HepG2 (cell line): ENCODE measurements around the gene CPS1. TPM values are rescaled to one million over a fixed set of nuclear protein-coding genes. Genes with fewer than 3 reads are reported as not detected.

Experiments used
- ARNT ChIP-seq: fragments of 450-650 bp; IDR thresholded peaks from 2 replicates; pipeline ENCODE4 v1.6.1; 2017
- BCL6 ChIP-seq: IDR thresholded peaks from 2 replicates; pipeline ENCODE4 v1.6.1; 2016; ENCODE audit warnings: missing genetic modification reagents, missing compliant biosample characterization
- CHD2 ChIP-seq: IDR thresholded peaks from 2 replicates; pipeline ENCODE4 v1.6.1; 2011; ENCODE audit warnings: low read depth, low read length, improper control_type of control experiment
- GATAD1 ChIP-seq: IDR thresholded peaks from 2 replicates; pipeline ENCODE4 v1.6.1; 2016; ENCODE audit warnings: missing genetic modification reagents, missing compliant biosample characterization
- GMEB2 ChIP-seq: IDR thresholded peaks from 2 replicates; pipeline ENCODE4 v1.6.1; 2016; ENCODE audit warnings: missing biosample characterization, missing genetic modification reagents, low read depth
- HOXD1 ChIP-seq: sonication (generic); formaldehyde crosslinking; IDR thresholded peaks from 2 replicates; pipeline ENCODE4 v1.5.0; 2020; ENCODE audit warnings: missing genetic modification reagents
- IRF2 ChIP-seq: IDR thresholded peaks from 2 replicates; pipeline ENCODE4 v1.6.1; 2018; ENCODE audit warnings: missing genetic modification reagents, missing compliant biosample characterization
- KMT2A ChIP-seq: sonication (generic); formaldehyde crosslinking; IDR thresholded peaks from 2 replicates; pipeline ENCODE4 v1.4.0; 2020; ENCODE audit warnings: missing genetic modification reagents
- NCOA2 ChIP-seq: sonication (generic); formaldehyde crosslinking; IDR thresholded peaks from 2 replicates; pipeline ENCODE4 v1.8.0; 2022; ENCODE audit warnings: inconsistent platforms
- NFE2 ChIP-seq: sonication (generic); formaldehyde crosslinking; IDR thresholded peaks from 2 replicates; pipeline ENCODE4 v1.4.0; 2020; ENCODE audit warnings: missing genetic modification reagents
- NR2F1 ChIP-seq, 2 experiments: fragments of 450-650 bp in 1 of 2; formaldehyde crosslinking in 1 of 2; IDR thresholded peaks; 2 replicates each; pipeline versions ENCODE4 v1.5.0 to v1.6.1; 2016 to 2020; ENCODE audit warnings: mild to moderate bottlenecking in 1 of 2, missing compliant biosample characterization in 1 of 2, missing genetic modification reagents in 1 of 2, moderate library complexity in 1 of 2
- PLSCR1 ChIP-seq: sonication (generic); formaldehyde crosslinking; IDR thresholded peaks from 2 replicates; pipeline ENCODE4 v1.5.0; 2020; ENCODE audit warnings: missing genetic modification reagents, mild to moderate bottlenecking, borderline replicate concordance
- USF2 ChIP-seq, 2 experiments: sonication (generic) in 1 of 2; formaldehyde crosslinking in 1 of 2; IDR thresholded peaks; 2 replicates each; pipeline versions ENCODE4 v1.5.1 to v1.6.1; 2011 to 2020; ENCODE audit warnings: borderline replicate concordance in 1 of 2, low read depth in 1 of 2, low read length in 1 of 2, mild to moderate bottlenecking in 1 of 2, missing genetic modification reagents in 1 of 2, moderate library complexity in 1 of 2
- ZFAT ChIP-seq: sonication (generic); formaldehyde crosslinking; conservative IDR thresholded peaks from 2 replicates; pipeline ENCODE4 v1.8.1; 2023; ENCODE audit warnings: missing genetic modification reagents, inconsistent platforms
- ZFP36 ChIP-seq: fragments of 150-350 bp; IDR thresholded peaks from 2 replicates; pipeline ENCODE4 v1.6.1; 2018; ENCODE audit warnings: borderline replicate concordance, low read length, low read depth; ENCODE audit not compliant: partially characterized antibody
- ZNF205 ChIP-seq: IDR thresholded peaks from 2 replicates; pipeline ENCODE4 v1.6.1; 2018; ENCODE audit warnings: missing biosample characterization, missing genetic modification reagents
- ZNF646 ChIP-seq: sonication (generic); formaldehyde crosslinking; IDR thresholded peaks from 2 replicates; pipeline ENCODE4 v1.9.0; 2021; ENCODE audit warnings: mild to moderate bottlenecking, missing genetic modification reagents
- ZNF652 ChIP-seq: IDR thresholded peaks from 2 replicates; pipeline ENCODE4 v1.6.1; 2016; ENCODE audit warnings: low read depth, borderline replicate concordance
- ZNF781 ChIP-seq: sonication (generic); formaldehyde crosslinking; IDR thresholded peaks from 2 replicates; pipeline ENCODE4 v1.5.1; 2020; ENCODE audit warnings: borderline replicate concordance, mild to moderate bottlenecking, missing genetic modification reagents; ENCODE audit errors: not compliant biosample characterization
- polyA plus RNA-seq, 8 experiments: library from polyadenylated mRNA; depleted of rRNA in 3 of 8; stranded (reverse) in 7 of 8; unstranded in 1 of 8; fragments of >200 nt; fragmentation: Illumina TruSeq in 4 of 8; extraction: Trizol in 4 of 8; gene quantifications; 2 replicates each; pipeline versions ENCODE4 v1.2.1 to v1.2.3, GENCODE V29; 2011 to 2016; ENCODE audit warnings: low read depth in 4 of 8, missing spikeins in 1 of 8, mixed read lengths in 1 of 8; ENCODE audit not compliant: insufficient read depth in 1 of 8
- total RNA-seq, 5 experiments: library from RNA; depleted of rRNA; stranded (reverse); fragments of >200 nt; fragmentation: Illumina TruSeq; extraction: Trizol; gene quantifications; 2 replicates each; pipeline ENCODE4 v1.2.3, GENCODE V29; 2016; ENCODE audit warnings: low read depth in 1 of 5

Gene CPS1
- total and polyA plus RNA-seq, 2 of the 13 experiments (the other 11 are each of a cell fraction or from before 2014, with no cell fraction given) = 24.4 to 51.7 TPM

- TF ChIP-seq GATAD1 (CRISPR knock-in tag) (peak; percentile 44; the same call in 1 of the 2 replicates), ZNF646 (CRISPR knock-in tag) (no peak), NR2F1 (CRISPR knock-in tag; IDR thresholded peaks at IDR 0.05) (peak in 1 of 2 experiments; percentile 61; a peak in 2 of 4 replicates), ZNF781 (CRISPR knock-in tag) (peak; percentile 91), GMEB2 (peak; percentile 43; the same call in 1 of the 2 replicates), ZNF652 (CRISPR knock-in tag) (0 out of 2 replicates have a peak, but pooled peaks have one; percentile 46), ZNF205 (CRISPR knock-in tag) (peak; percentile 97), BCL6 (CRISPR knock-in tag) (peak; percentile 88), ZFP36 (no peak), IRF2 (peak; percentile 88), CHD2 (no peak), HOXD1 (CRISPR knock-in tag) (0 out of 2 replicates have a peak, but pooled peaks have one; percentile 82), KMT2A (CRISPR knock-in tag) (0 out of 2 replicates have a peak, but pooled peaks have one; percentile 46), NFE2 (CRISPR knock-in tag) (no peak), ZFAT (CRISPR knock-in tag) (no peak), USF2 (IDR thresholded peaks at IDR 0.05; ENCODE audit: low read depth, low read length) (0 out of 2 replicates have a peak, but pooled peaks have one; percentile 27), USF2 (CRISPR knock-in tag; IDR thresholded peaks at IDR 0.05; ENCODE audit: borderline replicate concordance) (no peak; the same call in 1 of the 2 replicates), PLSCR1 (no peak), ARNT (no peak), NCOA2 (CRISPR knock-in tag) (peak; percentile 98)
Measured at GRCh38 chr2:210548878-210549384, 7.5 kb upstream of the CPS1 start (continued).
